GM12878 (cell line): ENCODE measurements around the gene IGLL5. TPM values are rescaled to one million over a fixed set of nuclear protein-coding genes. Genes with fewer than 3 reads are reported as not detected.

Experiments used
- ATAC-seq: fragments of 200-7000 bp; cut with Tn5 transposase; 3 replicates; pipeline ENCODE4 v1.9.1; 2020; ENCODE audit warnings: mild to moderate bottlenecking, moderate library complexity
- BruUV-seq: library from RNA; stranded (reverse); fragments of 400-500 nt; replicated peaks from 2 replicates; lab custom pipeline; 2021; lab: Mats Ljungman, UMichigan
- CTCF ChIA-PET: fragments of 300-600 bp; sonication (Branson Sonifier 250); formaldehyde crosslinking; extraction: SDS; loops from one replicate; lab custom pipeline; 2021; ENCODE audit warnings: inconsistent platforms; lab: Yijun Ruan, JAX
- POLR2A ChIA-PET: fragments of 350-600 bp; formaldehyde crosslinking; extraction: SDS; loops from one replicate; lab custom pipeline; 2021; ENCODE audit warnings: inconsistent platforms; lab: Charles Lee
- RAD21 ChIA-PET: fragments of 300-600 bp; sonication (Branson Sonifier 250); formaldehyde crosslinking; loops from one replicate; lab custom pipeline; 2023; ENCODE audit warnings: antibody characterized with exemption; ENCODE audit not compliant: unreplicated experiment; lab: Charles Lee
- SMC1A ChIA-PET: fragments of 300-600 bp; sonication (Branson Sonifier 250); formaldehyde crosslinking; loops from one replicate; lab custom pipeline; 2023; ENCODE audit not compliant: unreplicated experiment, uncharacterized antibody; lab: Charles Lee
- DNase-seq: peaks from one replicate; pipeline ENCODE4 v3.0.0-alpha.2; 2011; ENCODE audit warnings: low read depth, low spot score
- FAIRE-seq: peaks from 3 replicates; lab custom pipeline; 2011; peaks lifted over from hg19 to GRCh38; lab: Jason Lieb, UNC
- H2AFZ ChIP-seq: 2 replicates; pipeline ENCODE4 v1.6.0; 2011; ENCODE audit warnings: low read depth, low read length, control low read depth; ENCODE audit not compliant: control insufficient read depth
- H3K27ac ChIP-seq: 2 replicates; pipeline ENCODE4 v1.5.1; 2011; ENCODE audit warnings: control low read depth; ENCODE audit not compliant: control insufficient read depth, insufficient read depth
- H3K27me3 ChIP-seq, 2 experiments: replicated peaks in 1 of 2; 2 replicates each; pipeline versions ENCODE4 v1.6.0 to v1.6.1; 2011; ENCODE audit warnings: low read length in 1 of 2; ENCODE audit not compliant: control insufficient read depth in 2 of 2, insufficient read depth in 2 of 2
- H3K36me3 ChIP-seq, 2 experiments: 2 replicates each; pipeline ENCODE4 v1.5.1; 2011; ENCODE audit warnings: low read length in 1 of 2; ENCODE audit not compliant: control insufficient read depth in 2 of 2, insufficient read depth in 2 of 2
- H3K4me1 ChIP-seq: 2 replicates; pipeline ENCODE4 v1.6.1; 2011; ENCODE audit warnings: mild to moderate bottlenecking, low read length, moderate library complexity, mixed read lengths; ENCODE audit not compliant: control insufficient read depth, insufficient read depth
- H3K4me2 ChIP-seq: 2 replicates; pipeline ENCODE4 v1.6.0; 2011; ENCODE audit warnings: control low read depth; ENCODE audit not compliant: control insufficient read depth, insufficient read depth
- H3K4me3 ChIP-seq: fragments of 200-600 bp; sonication (generic); 2 replicates; pipeline ENCODE4 v1.5.1; 2016
- H3K79me2 ChIP-seq: 2 replicates; pipeline ENCODE4 v1.6.0; 2011; ENCODE audit warnings: low read length; ENCODE audit not compliant: control insufficient read depth, insufficient read depth
- H3K9ac ChIP-seq: 2 replicates; pipeline ENCODE4 v1.8.0; 2011; ENCODE audit warnings: low read length, control low read depth, mixed read lengths; ENCODE audit not compliant: control insufficient read depth, insufficient read depth
- H3K9me3 ChIP-seq: replicated peaks from 3 replicates; pipeline ENCODE4 v1.5.1; 2011; ENCODE audit warnings: mild to moderate bottlenecking, low read length; ENCODE audit not compliant: control insufficient read depth, insufficient read depth
- H4K20me1 ChIP-seq: 2 replicates; pipeline ENCODE4 v1.6.0; 2011; ENCODE audit not compliant: control insufficient read depth, insufficient read depth
- HDAC6 ChIP-seq: fragments of 200-600 bp; sonication (generic); IDR thresholded peaks from one replicate; pipeline ENCODE4 v1.8.0; 2017; ENCODE audit warnings: antibody characterized with exemption; ENCODE audit not compliant: unreplicated experiment
- KDM1A ChIP-seq: fragments of 200-600 bp; sonication (generic); IDR thresholded peaks from 2 replicates; pipeline ENCODE4 v1.6.1; 2016; ENCODE audit warnings: borderline replicate concordance
- PAX5 ChIP-seq: IDR thresholded peaks from 2 replicates; pipeline ENCODE4 v1.6.1; 2011; ENCODE audit warnings: low read depth, low read length, borderline replicate concordance
- PML ChIP-seq: IDR thresholded peaks from 2 replicates; pipeline ENCODE4 v1.6.1; 2012; ENCODE audit warnings: low read length, inconsistent platforms
- ZSCAN29 ChIP-seq: fragments of 450-650 bp; IDR thresholded peaks from 2 replicates; pipeline ENCODE4 v1.6.1; 2017; ENCODE audit warnings: mild to moderate bottlenecking, moderate library complexity
- WGBS: methylation state at CpG from one replicate; pipeline ENCODE4 v1.1.6; 2016; ENCODE audit warnings: low lambda C conversion rate; ENCODE audit not compliant: insufficient replicate concordance, insufficient coverage; ENCODE audit errors: missing lambda C conversion rate; 5-methylcytosine and 5-hydroxymethylcytosine counted together
- in situ Hi-C: fragments of 300-500 bp; cut with MboI; formaldehyde crosslinking; loops from 9 replicates; pipeline ENCODE4 v1.14.3; 2018; ENCODE audit warnings: mixed read lengths
- intact Hi-C: fragments of 100-400 bp; cut with micrococcal nuclease; formaldehyde crosslinking; loops from one replicate; pipeline ENCODE4 v1.14.2; 2022; ENCODE audit not compliant: unreplicated experiment
- polyA plus RNA-seq, 11 experiments: library from polyadenylated mRNA; depleted of rRNA in 4 of 11; unstranded in 6 of 11; stranded (reverse) in 5 of 11; fragments of >200 nt; fragmentation: Nextera tagmentation in 4 of 11; fragmentation: Illumina TruSeq in 1 of 11; extraction: Ambion mirVana in 4 of 11; extraction: Trizol in 1 of 11; gene quantifications; 1 replicate in 1 of 11; 2 replicates in 10 of 11; pipeline versions ENCODE4 v1.2.1 to v1.2.3, GENCODE V29; 2011 to 2016; ENCODE audit warnings: inconsistent platforms in 2 of 11, missing spikeins in 2 of 11, low read depth in 1 of 11
- total RNA-seq, 4 experiments: library from RNA; depleted of rRNA in 3 of 4; stranded (reverse); fragments of >200 nt in 3 of 4; fragmentation: Illumina TruSeq in 1 of 4; extraction: Trizol in 1 of 4; gene quantifications; 2 replicates each; pipeline versions ENCODE4 v1.2.1 to v1.2.3, GENCODE V29; 2013 to 2021
- TF ChIP-seq, protein P1 (sequence below): IDR thresholded peaks from 2 replicates; pipeline ENCODE4 v1.6.1; 2012; ENCODE audit warnings: low read depth, low read length, improper control_type of control experiment
- TF ChIP-seq, protein P2 (sequence below): fragments of 450-650 bp; IDR thresholded peaks from 2 replicates; pipeline ENCODE4 v1.6.1; 2017; ENCODE audit warnings: low read depth, mild to moderate bottlenecking, moderate library complexity

Gene IGLL5
- total and polyA plus RNA-seq, 10 of the 15 experiments (the other 5 are each of a cell fraction or from before 2014, with no cell fraction given) = not detected

DNA sequence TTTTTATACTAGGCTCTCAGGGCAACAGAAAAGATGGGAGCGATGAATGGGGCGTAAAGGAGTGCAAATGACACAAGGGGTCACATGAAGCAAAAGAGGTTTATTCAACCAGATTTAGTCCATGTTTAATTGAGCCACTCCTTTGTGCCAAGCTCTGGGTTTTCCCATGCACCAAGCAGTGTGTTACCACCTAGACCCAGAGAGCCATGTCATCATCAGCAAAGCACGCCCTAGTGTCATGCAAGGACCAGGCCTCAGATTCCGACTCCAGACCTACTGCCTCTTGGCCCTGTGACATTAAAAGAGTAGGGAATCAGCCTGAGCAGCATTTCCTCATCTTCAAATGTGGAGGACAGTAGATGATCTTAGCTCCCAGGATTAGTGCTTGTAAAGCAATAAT is 1.1 kb upstream of the IGLL5 start:
- H3K79me2 ChIP-seq = no peaks in the 10 kb centered on the region

More for the DNA sequence above, 1.1 kb upstream of the IGLL5 start:
- POLR2A ChIA-PET = no interaction called here
- Histone ChIP-seq H4K20me1 (no peaks in the 10 kb centered on the region), H3K27ac (no peak overlapping the region), H3K27me3 (no peaks in the 10 kb centered on the region), H3K4me3 (no peak overlapping the region), H3K4me1 (no peaks in the 10 kb centered on the region; the same call in 1 of the 2 replicates), H3K9ac (no peak overlapping the region), H2AFZ (no peak overlapping the region), H3K36me3 (no peaks in the 10 kb centered on the region), H3K9me3 (no peaks in the 10 kb centered on the region), H3K4me2 (no peak overlapping the region)
- CTCF ChIA-PET = no interaction called here
- BruUV-seq = no TSS peak
- SMC1A ChIA-PET = no interaction called here
- no peak for TF ChIP-seq KDM1A
- TF ChIP-seq PML = no peak
- no peak for TF ChIP-seq PAX5
- TF ChIP-seq ZSCAN29 = no peak
- TF ChIP-seq, protein P1, sequence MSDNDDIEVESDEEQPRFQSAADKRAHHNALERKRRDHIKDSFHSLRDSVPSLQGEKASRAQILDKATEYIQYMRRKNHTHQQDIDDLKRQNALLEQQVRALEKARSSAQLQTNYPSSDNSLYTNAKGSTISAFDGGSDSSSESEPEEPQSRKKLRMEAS = no peak
- TF ChIP-seq HDAC6 = no peak
- TF ChIP-seq, protein P2, sequence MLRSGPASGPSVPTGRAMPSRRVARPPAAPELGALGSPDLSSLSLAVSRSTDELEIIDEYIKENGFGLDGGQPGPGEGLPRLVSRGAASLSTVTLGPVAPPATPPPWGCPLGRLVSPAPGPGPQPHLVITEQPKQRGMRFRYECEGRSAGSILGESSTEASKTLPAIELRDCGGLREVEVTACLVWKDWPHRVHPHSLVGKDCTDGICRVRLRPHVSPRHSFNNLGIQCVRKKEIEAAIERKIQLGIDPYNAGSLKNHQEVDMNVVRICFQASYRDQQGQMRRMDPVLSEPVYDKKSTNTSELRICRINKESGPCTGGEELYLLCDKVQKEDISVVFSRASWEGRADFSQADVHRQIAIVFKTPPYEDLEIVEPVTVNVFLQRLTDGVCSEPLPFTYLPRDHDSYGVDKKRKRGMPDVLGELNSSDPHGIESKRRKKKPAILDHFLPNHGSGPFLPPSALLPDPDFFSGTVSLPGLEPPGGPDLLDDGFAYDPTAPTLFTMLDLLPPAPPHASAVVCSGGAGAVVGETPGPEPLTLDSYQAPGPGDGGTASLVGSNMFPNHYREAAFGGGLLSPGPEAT = no peak
- no peak for FAIRE-seq
- intact Hi-C loops = no loop called here
- RAD21 ChIA-PET = no interaction called here
- in situ Hi-C loops = no loop called here
- ATAC-seq = no peak
- WGBS = 100% methylated on average over 2 of the region's 4 CpGs
- DNase-seq = no peak
